SKM-1 (cell line): ENCODE data around the gene PRKCZ.

Experiments
- DNase-seq: peaks from one replicate; lab custom pipeline; 2025; ENCODE audit not compliant: unreplicated experiment; lab: John Stamatoyannopoulos, UW

The PRKCZ gene

GRCh38 chr1:2187619-2188018 lies 137.4 kb downstream of the PRKCZ start:
- DNase-seq: no peak

- DNase-seq: no peak
Measured at GRCh38 chr1:2188336-2188735, 138.1 kb downstream of the PRKCZ start.

- DNase-seq: peak; percentile 51
Measured at GRCh38 chr1:2189459-2190425, 139.5 kb downstream of the PRKCZ start.

DNA sequence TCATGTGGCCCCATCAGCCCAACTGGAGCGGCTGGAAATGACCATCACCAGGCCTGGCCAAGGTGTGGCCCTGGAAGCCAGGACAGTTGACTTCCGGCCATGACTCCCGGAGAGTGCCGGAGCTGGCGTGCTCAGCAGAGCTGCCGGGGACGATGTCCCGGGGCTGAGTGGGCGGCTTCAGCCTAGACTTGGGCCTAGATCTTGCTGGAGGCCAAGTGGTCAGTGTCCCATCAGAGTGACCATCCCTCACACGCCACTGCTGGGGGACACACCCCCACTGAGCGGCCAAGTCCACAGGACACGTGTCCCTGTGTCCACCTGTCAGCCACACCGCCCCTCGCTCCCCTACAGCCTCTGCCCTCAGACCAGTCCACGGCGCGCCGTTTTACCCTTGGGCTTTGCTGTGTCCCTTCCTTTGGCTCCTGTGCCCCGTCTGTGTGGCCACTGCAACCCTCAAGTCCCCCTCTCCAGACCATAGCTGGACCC lies 140.3 kb downstream of the PRKCZ start:
- no peak for DNase-seq

DNA sequence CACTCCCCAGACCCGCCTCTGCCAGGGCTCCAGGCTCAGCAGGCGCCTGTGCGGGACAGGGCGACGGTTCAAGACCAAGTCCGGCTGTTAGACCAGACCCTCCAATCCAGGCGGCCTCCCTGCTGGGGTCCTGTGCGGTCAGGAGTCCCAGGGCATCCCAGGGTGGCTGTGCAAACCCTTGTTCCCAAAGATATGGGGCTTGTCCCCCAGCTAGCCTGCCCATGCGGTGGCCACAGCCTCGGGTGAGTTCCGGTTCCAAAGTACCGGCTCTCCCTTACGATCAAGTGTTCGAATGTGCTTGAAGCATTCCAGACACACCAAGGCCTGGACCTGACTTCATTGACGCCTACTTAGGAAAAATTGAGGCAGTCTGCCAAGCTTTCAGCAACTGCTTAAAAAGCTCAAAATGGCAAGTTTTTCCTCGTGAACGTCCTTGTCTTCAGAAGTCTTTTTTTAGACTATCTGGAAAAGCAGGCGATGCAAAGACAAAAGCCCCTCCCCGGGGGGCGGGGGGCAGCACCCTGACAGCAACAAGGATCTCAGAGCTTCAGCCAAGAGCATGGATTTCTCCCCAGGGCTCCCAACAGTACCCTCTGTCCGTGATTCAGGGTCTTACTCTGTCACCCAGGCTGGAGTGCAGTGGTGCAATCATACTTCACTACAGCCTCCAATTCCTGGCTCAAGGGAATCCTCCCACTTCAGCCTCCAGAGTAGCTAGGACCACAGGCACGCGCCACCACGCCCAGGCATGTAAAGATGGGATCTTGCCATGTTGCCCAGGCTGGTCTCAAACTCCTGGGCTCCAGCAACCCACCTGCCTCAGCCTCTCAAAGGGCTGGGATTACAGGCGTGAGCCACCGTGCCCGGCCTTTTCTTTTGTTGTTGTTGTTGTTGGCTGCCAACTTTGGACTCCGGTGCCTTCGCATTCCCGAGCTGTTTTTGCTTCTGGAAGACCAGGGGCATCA lies 142.1 kb downstream of the PRKCZ start:
- DNase-seq: no peak

DNA sequence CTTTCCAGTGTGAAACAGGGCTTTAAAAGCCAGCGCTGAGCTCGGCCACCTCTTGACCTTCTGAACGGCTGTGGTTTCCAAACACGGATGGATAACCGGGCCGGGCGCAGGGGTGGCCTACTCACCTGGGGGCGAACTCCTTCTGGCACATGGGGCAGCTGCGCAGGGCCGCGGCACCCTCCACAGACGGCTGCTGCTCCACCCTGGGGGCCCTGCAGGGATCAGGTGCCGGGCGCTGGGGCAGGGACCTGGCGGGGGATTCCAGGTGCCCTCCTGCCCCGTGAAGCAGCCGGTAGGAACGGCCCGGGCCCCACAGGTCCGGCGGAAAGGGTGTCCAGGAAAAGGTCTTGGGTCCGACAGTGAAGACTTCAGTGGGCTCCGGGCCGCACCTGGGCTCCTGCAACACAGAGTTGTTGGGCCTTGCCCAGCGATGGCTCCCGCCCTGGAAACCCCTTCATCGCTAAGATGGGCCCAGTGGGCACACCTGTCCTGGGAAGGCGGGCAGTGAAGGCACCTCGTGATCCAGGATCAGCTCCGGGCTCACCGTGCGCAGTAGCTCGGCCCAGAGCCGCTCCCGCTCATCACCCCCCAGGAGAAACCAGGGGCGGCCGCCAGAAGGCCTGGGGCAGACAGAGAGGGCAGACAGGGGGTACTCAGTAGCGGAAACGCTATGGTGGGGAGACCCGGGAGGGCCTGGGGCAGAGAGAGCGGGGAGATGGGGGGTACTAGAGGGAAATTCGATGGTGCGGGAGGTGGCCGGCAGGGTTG lies 143.5 kb downstream of the PRKCZ start:
- no peak for DNase-seq

DNA sequence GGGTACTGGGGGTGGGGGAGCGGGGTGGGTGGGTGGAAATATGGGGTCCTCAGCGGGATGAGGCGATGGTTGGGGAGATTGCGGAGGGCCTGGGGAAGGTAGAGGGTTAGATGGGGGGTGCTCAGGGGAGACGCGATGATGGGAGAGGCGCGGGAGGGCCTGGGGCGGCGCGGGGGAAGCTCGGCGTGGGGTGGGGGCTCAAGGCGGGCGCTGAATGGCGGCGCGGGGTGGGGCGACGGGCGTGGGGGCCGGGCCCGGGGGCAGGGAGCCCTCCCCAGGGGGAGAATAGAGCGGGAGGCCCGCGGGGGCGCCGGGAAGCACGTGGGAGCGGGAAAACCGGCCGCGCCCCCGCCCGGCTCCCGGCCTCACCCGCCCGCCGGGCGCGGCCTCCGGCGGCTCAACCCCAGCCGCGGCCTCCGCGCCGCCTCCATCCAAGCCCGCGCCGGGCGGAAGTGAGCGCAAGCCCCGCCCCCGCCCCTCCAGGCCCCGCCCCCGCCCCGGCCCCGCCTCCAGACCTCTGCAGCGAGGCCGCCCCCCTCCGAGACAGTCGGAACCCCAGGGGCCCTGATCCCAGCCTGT lies 144.2 kb downstream of the PRKCZ start, which contains the start of gene FAAP20:
Gene FAAP20 (minus strand): TSS at position 454 of the 579 bp plus-strand sequence. CDS start 23 bp downstream, at position 431.
- DNase-seq: peak; percentile 60

DNA sequence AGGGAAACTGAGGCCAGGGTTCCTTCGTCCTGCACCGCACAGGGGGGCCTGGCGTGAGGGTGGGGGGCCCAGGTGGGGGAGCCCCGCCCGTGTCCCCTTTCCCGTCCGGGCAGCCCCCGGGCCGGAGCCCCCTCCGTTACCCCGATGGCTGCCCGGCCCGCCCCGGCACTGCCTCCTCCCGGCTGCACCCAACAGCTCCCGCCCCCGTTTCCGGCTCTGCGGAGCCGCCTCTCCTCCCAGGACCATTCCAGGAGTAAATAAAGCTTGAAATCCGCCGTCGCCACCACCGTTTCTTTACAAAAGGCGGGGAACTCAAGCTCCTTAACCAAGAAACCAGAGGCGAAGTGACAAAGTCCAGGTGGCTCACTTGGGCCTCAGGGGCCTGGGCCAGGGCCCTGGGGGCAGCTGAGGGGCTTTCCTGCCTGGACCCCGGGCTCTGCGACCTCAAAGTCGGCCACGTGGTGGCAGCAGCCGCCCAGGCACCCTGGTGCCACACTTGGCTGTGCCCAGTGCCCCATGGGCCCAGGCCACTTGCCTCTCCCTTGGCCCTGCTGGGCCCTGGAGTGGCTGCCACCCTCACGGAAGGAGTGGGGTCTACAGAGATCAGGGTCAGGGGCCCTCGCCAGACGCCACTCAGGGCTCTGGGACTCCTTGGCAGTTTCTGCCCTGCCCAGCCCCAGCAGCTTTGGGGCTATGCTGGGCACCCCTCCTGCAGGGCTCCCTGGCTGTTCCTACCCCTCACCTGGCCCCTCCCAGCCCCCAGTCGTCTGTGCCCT lies 144.9 kb downstream of the PRKCZ start:
- peak; percentile 60 for DNase-seq

DNA sequence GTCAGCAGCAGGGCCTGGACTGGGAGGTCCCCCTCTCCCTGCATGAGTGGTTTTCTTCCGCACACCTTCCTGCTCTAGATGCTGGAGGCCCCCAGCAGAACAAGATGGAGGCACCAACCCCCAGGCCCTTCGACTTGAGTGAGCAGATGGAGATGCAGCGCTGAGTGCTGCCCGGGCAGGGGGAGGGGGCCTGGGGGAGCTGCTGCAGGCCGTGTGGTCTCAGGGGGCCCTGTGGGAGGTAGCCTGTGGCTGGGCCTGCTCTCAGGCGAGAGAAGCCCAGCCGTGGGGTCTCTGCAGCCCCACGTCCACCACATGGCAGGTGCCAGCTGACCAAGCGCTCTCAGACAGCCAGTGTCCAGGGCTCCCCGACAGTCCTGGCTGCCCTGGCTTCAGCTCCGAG lies 145.6 kb downstream of the PRKCZ start:
- no peak for DNase-seq

DNA sequence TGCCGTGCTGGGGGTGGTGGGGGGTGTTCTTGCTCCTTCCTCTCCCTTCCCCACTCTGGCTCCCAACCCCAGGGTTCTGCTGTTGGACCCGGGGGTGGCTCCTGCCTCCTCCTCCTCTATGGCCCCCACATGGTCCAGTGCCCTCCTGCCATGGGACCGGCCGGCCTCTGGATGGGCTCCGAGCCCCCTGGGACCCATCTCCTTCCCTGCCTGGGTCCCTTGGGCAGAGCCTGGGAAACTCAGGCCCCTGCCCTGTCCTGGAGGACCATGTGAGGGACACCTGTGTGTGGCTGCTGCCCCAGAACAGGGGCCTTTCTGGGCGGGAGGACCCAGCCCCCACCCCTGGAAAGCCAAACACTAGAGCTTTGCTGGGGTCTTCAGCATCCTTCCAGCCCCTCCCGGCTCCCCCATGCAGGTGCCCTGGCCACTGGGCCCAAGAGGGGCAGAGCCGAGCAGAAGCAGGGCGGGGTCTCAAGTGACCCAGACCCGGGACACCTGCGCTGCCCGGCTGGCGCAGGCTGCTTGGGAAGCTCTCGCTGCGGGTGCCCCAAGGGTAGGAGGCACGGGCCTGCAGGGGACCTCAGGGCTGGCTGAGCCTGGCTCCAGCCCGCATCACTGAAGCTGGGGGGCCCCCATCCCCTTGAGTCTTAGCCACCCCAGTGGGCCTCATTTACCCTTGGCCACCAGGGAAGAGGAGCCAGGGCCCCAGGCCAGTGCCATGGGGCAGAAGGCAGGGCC lies 146.9 kb downstream of the PRKCZ start:
- DNase-seq: no peak

DNA sequence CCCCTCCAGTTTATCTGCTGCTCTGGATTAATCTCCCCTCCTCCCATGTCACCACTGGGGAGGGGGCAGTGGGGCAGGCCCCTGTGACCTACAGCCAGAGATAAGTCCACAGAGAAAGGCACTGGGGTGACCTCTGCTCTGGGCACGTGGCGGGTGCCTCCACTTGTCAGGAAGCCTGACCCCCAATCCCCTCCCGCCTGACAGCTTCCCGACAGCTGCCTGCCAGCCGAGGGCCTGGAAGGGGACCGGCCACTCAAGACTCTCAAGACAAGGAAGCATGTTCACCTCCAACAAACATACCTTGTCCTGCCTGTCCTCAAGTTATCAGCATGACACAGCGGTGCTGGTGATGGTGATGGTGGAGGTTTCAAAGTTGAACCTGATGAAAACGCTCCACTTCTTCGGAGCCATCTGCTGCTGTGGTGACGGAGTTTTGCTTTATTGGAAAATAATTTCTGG lies 147.5 kb downstream of the PRKCZ start:
- DNase-seq: no peak

DNA sequence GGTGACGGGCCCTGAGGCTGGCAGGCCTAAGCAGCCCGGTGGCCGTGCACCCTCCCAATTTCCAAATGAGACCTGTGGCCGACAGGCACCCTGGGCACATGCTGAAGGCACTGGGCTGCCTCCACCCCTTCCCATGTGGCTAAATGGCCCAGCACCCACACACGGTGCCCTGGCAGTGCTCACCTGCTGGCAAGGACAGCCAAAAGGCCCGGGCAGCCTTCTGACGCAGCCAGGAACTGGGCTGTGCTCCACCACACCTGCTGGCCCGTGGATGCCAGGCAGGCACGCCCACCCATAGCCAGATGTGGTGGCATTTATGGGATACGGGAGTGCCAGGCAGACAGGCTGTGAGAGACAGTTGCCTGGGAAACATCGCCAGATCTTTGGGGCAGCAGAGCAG lies 148.4 kb downstream of the PRKCZ start:
- no peak for DNase-seq

DNA sequence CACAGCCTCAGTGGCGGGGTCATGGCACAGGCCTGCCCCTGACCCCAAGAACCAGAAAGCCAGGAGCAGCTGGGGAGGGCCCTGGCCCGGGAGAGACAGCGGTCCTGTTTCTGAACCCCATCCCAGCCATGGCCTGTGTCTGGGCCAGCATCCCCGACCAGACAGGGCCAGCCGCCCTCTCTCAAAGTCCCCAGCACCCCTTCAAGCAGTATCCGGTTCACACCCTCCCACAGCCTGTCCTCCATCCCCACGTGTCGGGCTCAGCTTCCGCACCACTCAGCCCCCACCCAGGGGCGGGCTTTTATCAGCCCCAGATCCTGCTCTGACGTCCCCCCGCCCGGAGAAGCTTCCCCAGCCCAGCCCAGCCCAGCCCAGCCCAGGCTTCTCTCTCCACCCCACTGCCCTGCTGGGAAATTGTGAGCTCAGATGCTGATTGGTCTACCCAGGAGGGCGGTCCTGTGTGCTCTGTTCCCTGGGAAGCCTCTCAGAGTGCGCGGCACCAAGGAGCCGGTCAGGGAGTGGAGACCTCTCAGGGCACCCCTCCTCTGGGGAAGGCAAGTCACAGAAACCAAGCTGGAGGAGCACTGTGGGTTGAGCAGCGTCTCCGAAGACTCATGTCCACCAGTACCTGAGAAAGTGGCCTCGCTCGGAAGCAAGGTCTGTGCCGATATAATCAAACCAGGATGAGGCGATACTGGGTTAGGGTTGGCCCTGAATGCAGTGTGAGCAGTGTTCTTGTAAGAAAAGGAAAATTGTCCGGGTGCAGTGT lies 149.0 kb downstream of the PRKCZ start:
- DNase-seq: no peak

DNA sequence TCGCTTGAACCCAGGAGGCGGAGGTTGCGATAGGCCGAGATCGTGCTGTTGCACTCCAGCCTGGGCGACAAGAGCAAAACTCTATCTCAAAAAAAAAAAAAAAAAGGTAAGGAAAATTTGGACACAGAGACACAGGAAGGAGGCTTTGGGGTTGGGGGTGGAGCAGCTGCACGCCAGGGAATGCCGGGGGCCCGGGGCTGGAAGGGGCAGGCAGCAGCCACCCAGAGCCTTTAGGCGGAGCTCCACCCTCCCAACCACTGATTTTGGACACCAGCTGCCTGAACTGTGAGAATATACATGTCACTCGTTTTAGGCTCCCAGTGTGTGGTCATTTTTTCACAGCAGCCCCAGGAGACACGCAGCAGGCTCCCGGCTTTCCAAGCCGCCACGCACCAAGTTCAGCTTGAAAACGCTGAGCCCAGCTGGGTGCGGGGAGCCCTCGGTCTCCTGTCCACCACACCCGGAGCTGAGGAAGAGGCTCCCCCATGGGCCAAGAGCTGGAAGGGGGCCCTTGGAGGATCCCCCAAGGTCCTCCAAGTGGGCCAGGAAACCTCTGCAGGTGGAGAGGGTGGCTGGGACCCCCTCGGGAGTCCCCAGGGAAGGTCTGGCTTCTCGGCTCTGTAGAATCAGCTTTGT lies 150.2 kb downstream of the PRKCZ start:
- DNase-seq: no peak

- no peak for DNase-seq
Measured at GRCh38 chr1:2201062-2201461, 150.9 kb downstream of the PRKCZ start.

DNA sequence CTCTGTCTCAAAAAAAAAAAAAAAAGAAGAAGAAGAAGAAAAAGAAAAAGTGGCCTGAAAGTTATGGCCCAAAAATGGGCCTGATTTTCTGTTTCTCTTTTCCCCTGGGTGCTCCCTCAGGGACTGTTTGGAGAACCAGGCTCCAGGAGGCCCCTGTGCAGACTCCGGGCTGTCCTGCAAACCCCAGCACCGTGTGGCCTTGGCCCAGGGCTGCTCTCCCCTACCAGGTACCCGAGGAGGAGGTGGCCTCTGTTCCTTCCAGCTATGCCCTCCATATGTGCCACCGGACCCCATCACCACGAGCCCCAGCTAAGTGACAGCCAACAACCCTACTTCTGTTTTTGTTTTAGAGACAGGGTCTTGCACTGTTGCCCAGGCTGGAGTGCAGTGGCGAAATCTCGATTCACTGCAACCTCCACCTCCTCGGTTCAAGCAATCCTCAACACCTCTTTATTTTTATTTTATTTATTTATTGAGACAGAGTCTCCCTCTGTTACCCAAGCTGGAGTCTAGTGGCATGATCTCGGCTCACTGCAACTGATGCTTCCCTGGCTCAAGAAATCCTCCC lies 151.9 kb downstream of the PRKCZ start:
- no peak for DNase-seq
